ENCODE data around the gene PAPPA2. TPM values are rescaled to one million over a fixed set of nuclear protein-coding genes. Genes with fewer than 3 reads are reported as not detected.

The PAPPA2 gene
- total and polyA plus RNA-seq, 2 of the 8 experiments (the other 6 are each of a cell fraction or from before 2014, with no cell fraction given) = 0.08 to 0.88 TPM

- no peak overlapping the region for H3K4ac ChIP-seq (replicated peaks; ENCODE audit: insufficient read length, low read depth, low read length)
- H3K9ac ChIP-seq (replicated peaks in 1 of 4; ENCODE audit: extremely low read depth in 1 of 4, low read depth in 3 of 4, low read length in 3 of 4) = no peak overlapping the region
- WGBS, 2 experiments (ENCODE audit: extremely low coverage in 1 of 2, insufficient coverage in 1 of 2, insufficient read length in 1 of 2, insufficient replicate concordance in 2 of 2, low coverage in 1 of 2, low lambda C conversion rate in 2 of 2, missing lambda C conversion rate in 1 of 2) = 81% methylated on average over 3 of the region's 3 CpGs; no CpG with 5 or more reads in 1 of the 2 experiments
- no peaks in the 10 kb centered on the region for H4K20me1 ChIP-seq (replicated peaks in 1 of 2; ENCODE audit: control insufficient read depth in 1 of 2, insufficient read depth in 2 of 2, low read length in 2 of 2)
- no peaks in the 10 kb centered on the region for H3K23me2 ChIP-seq (ENCODE audit: low read depth, low read length)
- no peaks in the 10 kb centered on the region for H3K4me1 ChIP-seq (replicated peaks in 1 of 4; ENCODE audit: control insufficient read depth in 3 of 4, insufficient read depth in 4 of 4, low read length in 3 of 4)
- no peaks in the 10 kb centered on the region for H3K79me2 ChIP-seq (ENCODE audit: control insufficient read depth in 1 of 2, insufficient read depth in 2 of 2, low read length in 2 of 2)
- no peak overlapping the region for H4K5ac ChIP-seq (ENCODE audit: insufficient read length, low read depth, low read length)
- H3K4me3 ChIP-seq (ENCODE audit: extremely low read depth in 1 of 4, insufficient read depth in 2 of 4, low read depth in 3 of 4, low read length in 4 of 4) = no peak overlapping the region
- no peak overlapping the region for H3K27ac ChIP-seq (ENCODE audit: low read depth, low read length)
- POLR2A ChIA-PET (ENCODE audit: partially characterized antibody) = interaction anchor here (1.2 kb wide), 1 partner anchor 80 kb away, joined by 3 read pairs; no protein-coding TSS in a partner anchor
- DNase-seq (ENCODE audit: low read depth in 1 of 2, low spot score in 2 of 2) = no peak
- no peak overlapping the region for H2AK5ac ChIP-seq (ENCODE audit: low read depth, low read length)
- H3K23ac ChIP-seq (ENCODE audit: insufficient read length) = no peak overlapping the region
- TF ChIP-seq SIRT6 (IDR thresholded peaks at IDR 0.05; ENCODE audit: low read length) (no peak), NRF1 (IDR thresholded peaks at IDR 0.05; ENCODE audit: low read depth, low read length) (no peak), CBX5 (IDR thresholded peaks at IDR 0.05; ENCODE audit: low read depth, low read length) (no peak), CHD1 (IDR thresholded peaks at IDR 0.05; ENCODE audit: low read depth, low read length) (no peak), BRCA1 (IDR thresholded peaks at IDR 0.05; ENCODE audit: low read depth, low read length) (no peak), SP2 (IDR thresholded peaks at IDR 0.05; ENCODE audit: low read length) (no peak), GTF2F1 (IDR thresholded peaks at IDR 0.05; ENCODE audit: borderline replicate concordance, low read depth, low read length) (no peak), PHF8 (conservative IDR thresholded peaks at IDR 0.05; ENCODE audit: low read depth, low read length) (no peak), SIX5 (IDR thresholded peaks at IDR 0.05; ENCODE audit: low read depth, low read length) (no peak)
- H3K4me2 ChIP-seq (ENCODE audit: insufficient read depth in 1 of 2, low read depth in 2 of 2, low read length in 2 of 2) = no peak overlapping the region
- H4K91ac ChIP-seq (replicated peaks; ENCODE audit: insufficient read length, low read length) = no peak overlapping the region
- H3K18ac ChIP-seq (ENCODE audit: extremely low read depth, low read length) = no peak overlapping the region
- no peaks in the 10 kb centered on the region for H3K27me3 ChIP-seq (replicated peaks in 1 of 4; ENCODE audit: control insufficient read depth in 3 of 4, extremely low read depth in 1 of 4, insufficient read depth in 3 of 4, low read length in 3 of 4)
- H2BK20ac ChIP-seq (ENCODE audit: low read length) = no peak overlapping the region
- H3K56ac ChIP-seq (replicated peaks; ENCODE audit: insufficient read length, low read depth, low read length) = no peak overlapping the region
- H2BK12ac ChIP-seq (ENCODE audit: low read depth, low read length) = no peak overlapping the region
- H2BK15ac ChIP-seq (ENCODE audit: low read length) = no peak overlapping the region
- FAIRE-seq = no peak
- H3K9me3 ChIP-seq (ENCODE audit: insufficient read depth in 2 of 2, low read depth in 1 of 2, low read length in 1 of 2) = no peaks in the 10 kb centered on the region
- no peak overlapping the region for H2BK120ac ChIP-seq (replicated peaks; ENCODE audit: low read depth, low read length)
- no peaks in the 10 kb centered on the region for H3K36me3 ChIP-seq (ENCODE audit: control insufficient read depth in 2 of 4, insufficient read depth in 4 of 4, low read length in 3 of 4)
- no peak overlapping the region for H4K8ac ChIP-seq (ENCODE audit: extremely low read depth, insufficient read depth, low read length)
- CTCF ChIA-PET (ENCODE audit: partially characterized antibody) = interaction anchor here (0.8 kb wide), 1 partner anchor 81 kb away, joined by 3 read pairs; no protein-coding TSS in a partner anchor
- no peak overlapping the region for H2BK5ac ChIP-seq (ENCODE audit: low read depth, low read length)
- H3K14ac ChIP-seq (ENCODE audit: insufficient read length) = no peak overlapping the region
- H2AFZ ChIP-seq (ENCODE audit: low read length) = no peak overlapping the region
- no peaks in the 10 kb centered on the region for H3K79me1 ChIP-seq (ENCODE audit: low read depth, low read length)
Measured at GRCh38 chr1:176775378-176775777, 312.4 kb downstream of the PAPPA2 start.
